Measurements from ENCODE around the gene PDE4B.

DNA sequence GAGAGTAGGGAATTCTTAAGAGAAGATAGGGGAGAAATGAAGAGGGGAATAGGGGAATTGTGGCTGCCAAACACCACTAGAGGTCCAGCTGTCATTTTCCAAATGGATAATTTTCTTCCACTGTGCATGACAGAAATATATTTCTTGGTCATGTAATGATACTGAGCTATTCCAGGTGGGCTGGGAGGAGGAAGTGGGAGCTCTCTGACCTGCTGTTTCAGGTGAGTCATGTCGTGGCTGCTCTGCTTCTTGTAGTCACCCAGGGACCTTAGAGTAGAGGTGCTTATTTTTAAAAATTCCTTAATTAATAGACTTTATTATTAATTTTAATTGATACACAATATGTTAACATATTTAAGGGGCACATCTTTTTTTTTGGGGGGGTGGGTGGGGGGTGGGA lies 11.9 kb downstream of the PDE4B start:
- no peak for TF ChIP-seq POLR2AphosphoS5 (IDR thresholded peaks at IDR 0.05)
- TF ChIP-seq, protein P1, sequence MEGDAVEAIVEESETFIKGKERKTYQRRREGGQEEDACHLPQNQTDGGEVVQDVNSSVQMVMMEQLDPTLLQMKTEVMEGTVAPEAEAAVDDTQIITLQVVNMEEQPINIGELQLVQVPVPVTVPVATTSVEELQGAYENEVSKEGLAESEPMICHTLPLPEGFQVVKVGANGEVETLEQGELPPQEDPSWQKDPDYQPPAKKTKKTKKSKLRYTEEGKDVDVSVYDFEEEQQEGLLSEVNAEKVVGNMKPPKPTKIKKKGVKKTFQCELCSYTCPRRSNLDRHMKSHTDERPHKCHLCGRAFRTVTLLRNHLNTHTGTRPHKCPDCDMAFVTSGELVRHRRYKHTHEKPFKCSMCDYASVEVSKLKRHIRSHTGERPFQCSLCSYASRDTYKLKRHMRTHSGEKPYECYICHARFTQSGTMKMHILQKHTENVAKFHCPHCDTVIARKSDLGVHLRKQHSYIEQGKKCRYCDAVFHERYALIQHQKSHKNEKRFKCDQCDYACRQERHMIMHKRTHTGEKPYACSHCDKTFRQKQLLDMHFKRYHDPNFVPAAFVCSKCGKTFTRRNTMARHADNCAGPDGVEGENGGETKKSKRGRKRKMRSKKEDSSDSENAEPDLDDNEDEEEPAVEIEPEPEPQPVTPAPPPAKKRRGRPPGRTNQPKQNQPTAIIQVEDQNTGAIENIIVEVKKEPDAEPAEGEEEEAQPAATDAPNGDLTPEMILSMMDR (IDR thresholded peaks at IDR 0.05), result no peak
- no peak for TF ChIP-seq POLR2A (IDR thresholded peaks at IDR 0.05)

All from sigmoid colon (tissue), 4 donors.